Fibroblast of lung (primary cell): Measurements from ENCODE around the gene DAZAP2.

Source experiments
- CTCF ChIP-seq, 2 donors: IDR thresholded peaks in 1 of 2; conservative IDR thresholded peaks in 1 of 2; 1 replicate in 1 of 2; 2 replicates in 1 of 2; pipeline ENCODE4 v1.5.1; 2011 to 2012; ENCODE audit warnings: low read length in 2 of 2, control low read depth in 1 of 2, inconsistent platforms in 1 of 2, low read depth in 1 of 2, mild to moderate bottlenecking in 1 of 2
- EZH2 ChIP-seq: IDR thresholded peaks from 2 replicates; pipeline ENCODE4 v1.5.1; 2012; ENCODE audit warnings: low read length, control low read depth, mild to moderate bottlenecking; ENCODE audit errors: missing control alignments

- TF ChIP-seq CTCF (conservative IDR thresholded peaks at IDR 0.05 in 1 of 2, IDR thresholded peaks at IDR 0.05 in 1 of 2; ENCODE audit: low read depth in 1 of 2, low read length in 2 of 2) = no peak
- no peak for TF ChIP-seq EZH2
Observed at GRCh38 chr12:51218607-51219161, 19.9 kb upstream of the DAZAP2 start.
